DMS53 treated with DMSO at 0.1 percent for 48 hours (cell line): ENCODE data around the gene BBS9.
"Not testable (repeated sequence)": the region's sequence is repeated elsewhere in the genome, so short reads cannot be mapped to it uniquely, and the experiment has no call there.

ENCODE experiments used
- DNase-seq: peaks from one replicate; lab custom pipeline; 2025; ENCODE audit not compliant: unreplicated experiment; lab: John Stamatoyannopoulos, UW

Gene BBS9

GRCh38 chr7:33485747-33486493, 356.6 kb downstream of the BBS9 start:
- no peak for DNase-seq

- no peak for DNase-seq
Observed at GRCh38 chr7:33486633-33487032, 357.3 kb downstream of the BBS9 start.

GRCh38 chr7:33487998-33488682, 358.8 kb downstream of the BBS9 start:
- DNase-seq = no peak

GRCh38 chr7:33494474-33494873, 365.1 kb downstream of the BBS9 start:
- no peak for DNase-seq

- no peak for DNase-seq
Observed at GRCh38 chr7:33495207-33495606, 365.8 kb downstream of the BBS9 start.

GRCh38 chr7:33497051-33497450, 367.7 kb downstream of the BBS9 start:
- DNase-seq = no peak

- DNase-seq = no peak
Observed at GRCh38 chr7:33500703-33501701, 371.6 kb downstream of the BBS9 start.

- DNase-seq = no peak
Observed at GRCh38 chr7:33503014-33503413, 373.6 kb downstream of the BBS9 start.

GRCh38 chr7:33503736-33504135, 374.4 kb downstream of the BBS9 start:
- no peak for DNase-seq

GRCh38 chr7:33504266-33504665, 374.9 kb downstream of the BBS9 start:
- DNase-seq = no peak

- no peak for DNase-seq
Observed at GRCh38 chr7:33509206-33509605, 379.8 kb downstream of the BBS9 start.

GRCh38 chr7:33511778-33512177, 382.4 kb downstream of the BBS9 start:
- DNase-seq = no peak

- no peak for DNase-seq
Observed at GRCh38 chr7:33516568-33516967, 387.2 kb downstream of the BBS9 start.

- DNase-seq = no peak
Observed at GRCh38 chr7:33517191-33517590, 387.8 kb downstream of the BBS9 start.

- not testable (repeated sequence) for DNase-seq
Observed at GRCh38 chr7:33527008-33527407, 397.6 kb downstream of the BBS9 start.

- DNase-seq = not testable (repeated sequence)
Observed at GRCh38 chr7:33527613-33528012, 398.2 kb downstream of the BBS9 start.

- DNase-seq = no peak
Observed at GRCh38 chr7:33529070-33529469, 399.7 kb downstream of the BBS9 start.

GRCh38 chr7:33530664-33531063, 401.3 kb downstream of the BBS9 start:
- DNase-seq = no peak

GRCh38 chr7:33531888-33532287, 402.5 kb downstream of the BBS9 start:
- no peak for DNase-seq

- DNase-seq = no peak
Observed at GRCh38 chr7:33534833-33535232, 405.5 kb downstream of the BBS9 start.

- no peak for DNase-seq
Observed at GRCh38 chr7:33535989-33536388, 406.6 kb downstream of the BBS9 start.
